ENCODE data around the gene SAMD4B.
A peak's percentile ranks its signal among the peaks of the same experiment; 100 is the strongest.

GRCh38 chr19:39315933-39316332 is 26.3 kb upstream of the SAMD4B start:
- TF ChIP-seq CTCF (IDR thresholded peaks at IDR 0.05 in 2 of 3, conservative IDR thresholded peaks at IDR 0.05 in 1 of 3; ENCODE audit: insufficient read depth in 2 of 3, low read depth in 1 of 3, low read length in 3 of 3) (no peak), MCM7 (IDR thresholded peaks at IDR 0.05) (no peak), HBP1 (CRISPR knock-in tag; IDR thresholded peaks at IDR 0.05) (no peak), HDAC2 (IDR thresholded peaks at IDR 0.05) (0 out of 2 replicates have a peak, but pooled peaks have one; percentile 32), ESRRA (IDR thresholded peaks at IDR 0.05; ENCODE audit: borderline replicate concordance, low read depth) (no peak), EP300 (IDR thresholded peaks at IDR 0.05; ENCODE audit: low read length) (no peak), HDGF (IDR thresholded peaks at IDR 0.05) (no peak)

All from K562 (cell line).